ENCODE measurements around the gene BLOC1S6.
"Not testable (repeated sequence)": the region's sequence is repeated elsewhere in the genome, so short reads cannot be mapped to it uniquely, and the experiment has no call there.

The BLOC1S6 gene

GRCh38 chr15:45646220-45646619, 59.0 kb downstream of the BLOC1S6 start:
- H3K27me3 ChIP-seq (ENCODE audit: insufficient read depth, poor library complexity, severe bottlenecking), result no peaks in the 10 kb centered on the region
- no peak for DNase-seq (ENCODE audit: low read depth in 1 of 2, low spot score in 1 of 2)
- TF ChIP-seq SPI1 (IDR thresholded peaks at IDR 0.05; ENCODE audit: borderline replicate concordance, low read depth) (no peak), POLR2AphosphoS5 (IDR thresholded peaks at IDR 0.05; ENCODE audit: low read depth) (no peak), GABPA (IDR thresholded peaks at IDR 0.05; ENCODE audit: low read depth) (no peak)
- TF ChIP-seq, protein P1, sequence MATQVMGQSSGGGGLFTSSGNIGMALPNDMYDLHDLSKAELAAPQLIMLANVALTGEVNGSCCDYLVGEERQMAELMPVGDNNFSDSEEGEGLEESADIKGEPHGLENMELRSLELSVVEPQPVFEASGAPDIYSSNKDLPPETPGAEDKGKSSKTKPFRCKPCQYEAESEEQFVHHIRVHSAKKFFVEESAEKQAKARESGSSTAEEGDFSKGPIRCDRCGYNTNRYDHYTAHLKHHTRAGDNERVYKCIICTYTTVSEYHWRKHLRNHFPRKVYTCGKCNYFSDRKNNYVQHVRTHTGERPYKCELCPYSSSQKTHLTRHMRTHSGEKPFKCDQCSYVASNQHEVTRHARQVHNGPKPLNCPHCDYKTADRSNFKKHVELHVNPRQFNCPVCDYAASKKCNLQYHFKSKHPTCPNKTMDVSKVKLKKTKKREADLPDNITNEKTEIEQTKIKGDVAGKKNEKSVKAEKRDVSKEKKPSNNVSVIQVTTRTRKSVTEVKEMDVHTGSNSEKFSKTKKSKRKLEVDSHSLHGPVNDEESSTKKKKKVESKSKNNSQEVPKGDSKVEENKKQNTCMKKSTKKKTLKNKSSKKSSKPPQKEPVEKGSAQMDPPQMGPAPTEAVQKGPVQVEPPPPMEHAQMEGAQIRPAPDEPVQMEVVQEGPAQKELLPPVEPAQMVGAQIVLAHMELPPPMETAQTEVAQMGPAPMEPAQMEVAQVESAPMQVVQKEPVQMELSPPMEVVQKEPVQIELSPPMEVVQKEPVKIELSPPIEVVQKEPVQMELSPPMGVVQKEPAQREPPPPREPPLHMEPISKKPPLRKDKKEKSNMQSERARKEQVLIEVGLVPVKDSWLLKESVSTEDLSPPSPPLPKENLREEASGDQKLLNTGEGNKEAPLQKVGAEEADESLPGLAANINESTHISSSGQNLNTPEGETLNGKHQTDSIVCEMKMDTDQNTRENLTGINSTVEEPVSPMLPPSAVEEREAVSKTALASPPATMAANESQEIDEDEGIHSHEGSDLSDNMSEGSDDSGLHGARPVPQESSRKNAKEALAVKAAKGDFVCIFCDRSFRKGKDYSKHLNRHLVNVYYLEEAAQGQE (IDR thresholded peaks at IDR 0.05; ENCODE audit: insufficient replicate concordance, low read depth), result no peak
- TF ChIP-seq, protein P2, sequence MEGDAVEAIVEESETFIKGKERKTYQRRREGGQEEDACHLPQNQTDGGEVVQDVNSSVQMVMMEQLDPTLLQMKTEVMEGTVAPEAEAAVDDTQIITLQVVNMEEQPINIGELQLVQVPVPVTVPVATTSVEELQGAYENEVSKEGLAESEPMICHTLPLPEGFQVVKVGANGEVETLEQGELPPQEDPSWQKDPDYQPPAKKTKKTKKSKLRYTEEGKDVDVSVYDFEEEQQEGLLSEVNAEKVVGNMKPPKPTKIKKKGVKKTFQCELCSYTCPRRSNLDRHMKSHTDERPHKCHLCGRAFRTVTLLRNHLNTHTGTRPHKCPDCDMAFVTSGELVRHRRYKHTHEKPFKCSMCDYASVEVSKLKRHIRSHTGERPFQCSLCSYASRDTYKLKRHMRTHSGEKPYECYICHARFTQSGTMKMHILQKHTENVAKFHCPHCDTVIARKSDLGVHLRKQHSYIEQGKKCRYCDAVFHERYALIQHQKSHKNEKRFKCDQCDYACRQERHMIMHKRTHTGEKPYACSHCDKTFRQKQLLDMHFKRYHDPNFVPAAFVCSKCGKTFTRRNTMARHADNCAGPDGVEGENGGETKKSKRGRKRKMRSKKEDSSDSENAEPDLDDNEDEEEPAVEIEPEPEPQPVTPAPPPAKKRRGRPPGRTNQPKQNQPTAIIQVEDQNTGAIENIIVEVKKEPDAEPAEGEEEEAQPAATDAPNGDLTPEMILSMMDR (IDR thresholded peaks at IDR 0.05; ENCODE audit: insufficient read depth, low read length), result no peak
- H3K27ac ChIP-seq (replicated peaks), result no peak overlapping the region
- H3K4me3 ChIP-seq (replicated peaks; ENCODE audit: insufficient read depth, low read length), result no peak overlapping the region

GRCh38 chr15:45647828-45648227, 60.6 kb downstream of the BLOC1S6 start:
- TF ChIP-seq POLR2AphosphoS5 (IDR thresholded peaks at IDR 0.05; ENCODE audit: low read depth) (no peak), GABPA (IDR thresholded peaks at IDR 0.05; ENCODE audit: low read depth) (no peak), SPI1 (IDR thresholded peaks at IDR 0.05; ENCODE audit: borderline replicate concordance, low read depth) (no peak)
- TF ChIP-seq, protein P1 (IDR thresholded peaks at IDR 0.05; ENCODE audit: insufficient replicate concordance, low read depth), result no peak
- TF ChIP-seq, protein P2 (IDR thresholded peaks at IDR 0.05; ENCODE audit: insufficient read depth, low read length), result no peak
- no peak overlapping the region for H3K4me3 ChIP-seq (replicated peaks; ENCODE audit: insufficient read depth, low read length)
- no peaks in the 10 kb centered on the region for H3K27me3 ChIP-seq (ENCODE audit: insufficient read depth, poor library complexity, severe bottlenecking)
- no peak for DNase-seq (ENCODE audit: low read depth in 1 of 2, low spot score in 1 of 2)
- no peak overlapping the region for H3K27ac ChIP-seq (replicated peaks)

GRCh38 chr15:45648521-45649200, 61.5 kb downstream of the BLOC1S6 start:
- no peak overlapping the region for H3K4me3 ChIP-seq (replicated peaks; ENCODE audit: insufficient read depth, low read length)
- TF ChIP-seq SPI1 (IDR thresholded peaks at IDR 0.05; ENCODE audit: borderline replicate concordance, low read depth), result no peak
- TF ChIP-seq, protein P1 (IDR thresholded peaks at IDR 0.05; ENCODE audit: insufficient replicate concordance, low read depth), result no peak
- TF ChIP-seq, protein P2 (IDR thresholded peaks at IDR 0.05; ENCODE audit: insufficient read depth, low read length), result no peak
- TF ChIP-seq POLR2AphosphoS5 (IDR thresholded peaks at IDR 0.05; ENCODE audit: low read depth), result no peak
- no peaks in the 10 kb centered on the region for H3K27me3 ChIP-seq (ENCODE audit: insufficient read depth, poor library complexity, severe bottlenecking)
- DNase-seq (ENCODE audit: low read depth in 1 of 2, low spot score in 1 of 2), result no peak
- H3K27ac ChIP-seq (replicated peaks), result no peak overlapping the region

- H3K4me3 ChIP-seq (replicated peaks; ENCODE audit: insufficient read depth, low read length); DNase-seq (ENCODE audit: low read depth in 1 of 2, low spot score in 1 of 2); H3K27me3 ChIP-seq (ENCODE audit: insufficient read depth, poor library complexity, severe bottlenecking): not testable (repeated sequence)
- H3K27ac ChIP-seq (replicated peaks), result 0 out of 2 replicates have a peak overlapping the region, but pooled peaks have one; percentile 3
Measured at GRCh38 chr15:45650007-45650406, 62.8 kb downstream of the BLOC1S6 start.

All from HL-60 (cell line).